Nephron (organoid): Measurements from ENCODE around the gene KLF5.
A peak's percentile ranks its signal among the peaks of the same experiment; 100 is the strongest.

ENCODE experiments used
- H3K27ac Mint-ChIP-seq, 3 experiments: 2 replicates each; pipeline ENCODE4 v1.8.0; 2020; ENCODE audit warnings: mixed read lengths in 3 of 3, mild to moderate bottlenecking in 2 of 3, moderate library complexity in 1 of 3
- H3K27me3 Mint-ChIP-seq: 2 replicates; pipeline ENCODE4 v1.8.0; 2021; ENCODE audit warnings: low read depth, mild to moderate bottlenecking, moderate library complexity, mixed read lengths
- H3K36me3 Mint-ChIP-seq: 2 replicates; pipeline ENCODE4 v1.8.0; 2020; ENCODE audit warnings: low read depth, mixed read lengths
- H3K4me1 Mint-ChIP-seq: 2 replicates; pipeline ENCODE4 v1.8.0; 2020; ENCODE audit warnings: mixed read lengths
- H3K4me3 Mint-ChIP-seq, 3 experiments: 2 replicates each; pipeline ENCODE4 v1.8.0; 2020; ENCODE audit warnings: mild to moderate bottlenecking in 3 of 3, mixed read lengths in 3 of 3, moderate library complexity in 2 of 3
- H3K9me3 Mint-ChIP-seq: 2 replicates; pipeline ENCODE4 v1.8.0; 2020; ENCODE audit warnings: mixed read lengths
- CTCF ChIP-seq, 3 experiments: fragments of 200-600 bp; sonication (generic); IDR thresholded peaks; one replicate each; pipeline ENCODE4 v1.5.0; 2021; ENCODE audit warnings: antibody characterized with exemption in 3 of 3; ENCODE audit not compliant: unreplicated experiment in 3 of 3

Gene KLF5

DNA sequence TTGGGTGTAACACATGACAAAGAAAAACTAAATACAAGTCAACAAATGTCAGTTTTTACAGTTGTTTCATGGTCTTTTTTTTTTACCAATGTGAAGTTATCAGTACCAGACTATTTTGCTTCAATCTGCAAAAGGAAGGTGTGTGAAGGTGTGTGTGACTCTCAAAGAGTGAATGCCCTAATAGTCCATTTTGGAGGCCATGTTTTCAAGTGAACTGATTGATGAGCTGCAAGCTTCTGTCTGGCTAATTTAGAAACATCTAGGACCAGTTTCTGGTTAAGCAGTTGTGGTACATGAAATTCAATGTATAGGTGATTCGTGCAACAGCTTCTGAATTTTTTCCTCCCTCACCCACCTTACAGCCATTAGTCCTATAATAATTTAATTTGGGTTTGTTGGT is 16.1 kb downstream of the KLF5 start:
- Mint-ChIP-seq H3K27me3 (peaks cover 6% of the 10 kb centered on the region), H3K9me3 (no peaks in the 10 kb centered on the region), H3K36me3 (peaks cover 12% of the 10 kb centered on the region), H3K4me3 (no peak overlapping the region), H3K4me1 (peaks cover 32% of the 10 kb centered on the region), H3K27ac (peak overlapping the region in 1 of 3 experiments; percentile 82)
- TF ChIP-seq CTCF (IDR thresholded peaks at IDR 0.05; ENCODE audit: unreplicated experiment in 3 of 3), result no peak

- Mint-ChIP-seq H3K4me1 (peaks cover 32% of the 10 kb centered on the region), H3K27me3 (peaks cover 6% of the 10 kb centered on the region), H3K9me3 (no peaks in the 10 kb centered on the region), H3K27ac (no peak overlapping the region), H3K4me3 (peak overlapping the region in 1 of 3 experiments; percentile 22), H3K36me3 (peaks cover 12% of the 10 kb centered on the region)
- no peak for TF ChIP-seq CTCF (IDR thresholded peaks at IDR 0.05; ENCODE audit: unreplicated experiment in 3 of 3)
Observed at GRCh38 chr13:73075546-73075945, 16.7 kb downstream of the KLF5 start.

DNA sequence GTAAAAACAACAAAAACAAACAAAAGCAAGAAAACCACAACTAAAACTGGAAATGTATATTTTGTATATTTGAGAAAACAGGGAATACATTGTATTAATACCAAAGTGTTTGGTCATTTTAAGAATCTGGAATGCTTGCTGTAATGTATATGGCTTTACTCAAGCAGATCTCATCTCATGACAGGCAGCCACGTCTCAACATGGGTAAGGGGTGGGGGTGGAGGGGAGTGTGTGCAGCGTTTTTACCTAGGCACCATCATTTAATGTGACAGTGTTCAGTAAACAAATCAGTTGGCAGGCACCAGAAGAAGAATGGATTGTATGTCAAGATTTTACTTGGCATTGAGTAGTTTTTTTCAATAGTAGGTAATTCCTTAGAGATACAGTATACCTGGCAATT is 17.1 kb downstream of the KLF5 start:
- Mint-ChIP-seq H3K4me1 (peaks cover 29% of the 10 kb centered on the region), H3K36me3 (peaks cover 12% of the 10 kb centered on the region), H3K9me3 (no peaks in the 10 kb centered on the region), H3K27me3 (peaks cover 6% of the 10 kb centered on the region), H3K27ac (no peak overlapping the region), H3K4me3 (peak overlapping the region in 1 of 3 experiments; percentile 22)
- TF ChIP-seq CTCF (IDR thresholded peaks at IDR 0.05; ENCODE audit: unreplicated experiment in 3 of 3), result no peak

- no peak overlapping the region for H3K27ac Mint-ChIP-seq
- no peak for TF ChIP-seq CTCF (IDR thresholded peaks at IDR 0.05; ENCODE audit: unreplicated experiment in 3 of 3)
- no peaks in the 10 kb centered on the region for H3K27me3 Mint-ChIP-seq
- H3K4me1 Mint-ChIP-seq, result peaks cover 16% of the 10 kb centered on the region
- no peaks in the 10 kb centered on the region for H3K9me3 Mint-ChIP-seq
- H3K36me3 Mint-ChIP-seq, result peaks cover 12% of the 10 kb centered on the region
- no peak overlapping the region for H3K4me3 Mint-ChIP-seq
Observed at GRCh38 chr13:73077865-73078264, 19.1 kb downstream of the KLF5 start.

DNA sequence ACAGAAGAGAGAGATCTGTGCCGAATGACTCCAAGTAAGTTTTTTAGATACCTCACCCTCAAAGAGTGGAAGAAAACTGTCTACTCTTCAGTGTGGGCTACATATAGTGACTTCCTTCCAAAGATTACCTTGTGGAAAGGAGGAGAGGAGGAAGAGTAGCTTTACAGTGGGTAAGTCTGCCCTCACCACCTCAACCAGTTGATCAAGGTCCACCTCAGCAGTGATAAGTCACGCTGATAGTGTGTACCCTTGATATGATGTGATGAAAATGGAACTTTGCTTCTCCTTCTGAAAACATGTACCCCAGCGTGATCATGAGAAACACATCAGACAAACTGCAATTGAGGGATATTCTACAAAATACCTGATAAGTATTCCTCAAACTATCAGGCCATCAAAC is 20.6 kb downstream of the KLF5 start:
- Mint-ChIP-seq H3K27me3 (no peaks in the 10 kb centered on the region), H3K9me3 (no peaks in the 10 kb centered on the region), H3K36me3 (peaks cover 12% of the 10 kb centered on the region), H3K27ac (no peak overlapping the region), H3K4me3 (no peak overlapping the region), H3K4me1 (peaks cover 4% of the 10 kb centered on the region)
- no peak for TF ChIP-seq CTCF (IDR thresholded peaks at IDR 0.05; ENCODE audit: unreplicated experiment in 3 of 3)

- no peak overlapping the region for H3K4me3 Mint-ChIP-seq
- no peaks in the 10 kb centered on the region for H3K27me3 Mint-ChIP-seq
- H3K4me1 Mint-ChIP-seq, result no peaks in the 10 kb centered on the region
- H3K9me3 Mint-ChIP-seq, result no peaks in the 10 kb centered on the region
- no peak overlapping the region for H3K27ac Mint-ChIP-seq
- peaks cover 4% of the 10 kb centered on the region for H3K36me3 Mint-ChIP-seq
- no peak for TF ChIP-seq CTCF (IDR thresholded peaks at IDR 0.05; ENCODE audit: unreplicated experiment in 3 of 3)
Observed at GRCh38 chr13:73081256-73081915, 22.6 kb downstream of the KLF5 start.
